Left hindlimb (tissue), 1 donor: ENCODE measurements around the gene PEX10.

ENCODE experiments used
- DNase-seq: peaks from one replicate; pipeline ENCODE4 v3.0.0-alpha.2; 2018

The PEX10 gene

GRCh38 chr1:2384941-2385481 lies 27.4 kb downstream of the PEX10 start:
- peak; percentile 31 for DNase-seq

GRCh38 chr1:2384130-2384860 lies 28.1 kb downstream of the PEX10 start:
- peak; percentile 19 for DNase-seq

- no peak for DNase-seq
Observed at GRCh38 chr1:2383576-2383975, 28.8 kb downstream of the PEX10 start.

GRCh38 chr1:2382621-2383361 lies 29.6 kb downstream of the PEX10 start:
- DNase-seq, result no peak

- peak; percentile 90 for DNase-seq
Observed at GRCh38 chr1:2381741-2382620, 30.4 kb downstream of the PEX10 start.

GRCh38 chr1:2380816-2381591 lies 31.4 kb downstream of the PEX10 start:
- no peak for DNase-seq

- no peak for DNase-seq
Observed at GRCh38 chr1:2379733-2380404, 32.5 kb downstream of the PEX10 start.

DNA sequence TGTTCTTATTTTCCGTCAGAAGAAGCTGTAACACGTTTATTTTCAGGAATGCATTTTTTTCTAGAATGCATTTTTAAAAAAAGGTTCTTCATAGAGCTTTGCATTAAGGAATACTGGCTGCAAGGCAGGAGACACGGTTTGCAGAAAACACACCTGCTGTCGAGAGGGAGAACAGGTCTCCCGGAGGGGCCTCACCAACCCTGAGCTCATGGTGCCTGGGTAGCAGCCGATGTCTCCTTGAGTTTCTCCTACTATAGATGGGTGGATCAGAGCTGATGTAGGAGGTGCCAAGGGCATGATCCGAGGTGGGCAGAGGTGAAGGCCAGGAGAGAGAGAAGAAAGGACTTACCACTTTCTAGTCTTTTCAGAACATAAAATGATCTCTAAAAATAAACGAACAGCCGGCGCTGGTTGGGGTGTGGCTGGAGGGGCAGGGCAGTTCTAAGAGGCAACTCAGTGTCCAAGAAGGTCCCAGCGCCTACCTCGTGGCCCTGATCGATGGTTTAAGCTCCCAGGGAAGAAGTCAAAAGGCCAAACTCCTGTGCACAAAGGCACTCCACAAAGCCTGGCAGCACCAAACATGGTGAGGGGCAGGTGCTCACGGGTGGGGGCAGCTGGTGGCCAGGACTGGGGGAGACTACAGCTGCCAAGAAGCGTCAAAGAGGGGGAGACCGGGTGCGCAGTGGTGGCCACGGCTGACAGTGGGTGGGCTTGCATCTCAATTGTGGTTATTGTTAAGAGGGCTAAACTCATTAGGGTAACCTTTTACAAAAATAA lies 33.2 kb downstream of the PEX10 start:
- DNase-seq, result no peak

- DNase-seq, result no peak
Observed at GRCh38 chr1:2378441-2378851, 33.9 kb downstream of the PEX10 start.

DNA sequence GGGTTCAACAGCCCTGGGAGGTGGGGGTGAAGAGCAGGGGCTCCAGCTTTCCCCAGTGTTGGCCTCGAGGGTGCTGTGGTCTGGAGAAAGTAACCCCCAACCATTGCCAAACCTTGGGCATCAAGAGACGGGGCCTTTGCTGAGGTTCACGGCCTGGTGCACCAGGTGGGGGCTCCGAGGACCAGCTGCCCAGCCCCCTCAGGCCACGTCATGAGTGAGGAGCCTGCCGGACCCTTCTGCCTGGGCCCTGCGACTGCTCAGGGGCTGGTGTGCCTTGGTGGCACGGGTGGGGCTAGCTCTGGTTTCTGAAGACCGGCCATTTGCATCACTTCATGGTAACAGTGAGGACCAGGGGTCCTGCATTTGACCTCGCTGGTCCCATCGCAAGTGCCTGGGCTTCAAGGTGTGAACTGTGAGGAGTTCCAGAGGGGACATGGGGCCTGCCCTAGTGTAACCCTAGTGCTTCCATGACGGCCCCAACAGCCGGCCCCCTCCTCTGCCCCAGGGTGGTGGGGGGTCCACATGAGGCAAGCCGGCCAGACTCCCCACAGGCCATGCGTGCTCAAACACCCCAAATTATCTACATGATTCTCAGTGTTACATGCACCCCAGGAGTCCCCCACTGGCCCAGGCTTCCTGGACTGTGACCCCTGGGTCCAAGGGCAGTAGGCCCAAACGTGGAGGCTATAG lies 34.5 kb downstream of the PEX10 start:
- DNase-seq, result no peak

DNA sequence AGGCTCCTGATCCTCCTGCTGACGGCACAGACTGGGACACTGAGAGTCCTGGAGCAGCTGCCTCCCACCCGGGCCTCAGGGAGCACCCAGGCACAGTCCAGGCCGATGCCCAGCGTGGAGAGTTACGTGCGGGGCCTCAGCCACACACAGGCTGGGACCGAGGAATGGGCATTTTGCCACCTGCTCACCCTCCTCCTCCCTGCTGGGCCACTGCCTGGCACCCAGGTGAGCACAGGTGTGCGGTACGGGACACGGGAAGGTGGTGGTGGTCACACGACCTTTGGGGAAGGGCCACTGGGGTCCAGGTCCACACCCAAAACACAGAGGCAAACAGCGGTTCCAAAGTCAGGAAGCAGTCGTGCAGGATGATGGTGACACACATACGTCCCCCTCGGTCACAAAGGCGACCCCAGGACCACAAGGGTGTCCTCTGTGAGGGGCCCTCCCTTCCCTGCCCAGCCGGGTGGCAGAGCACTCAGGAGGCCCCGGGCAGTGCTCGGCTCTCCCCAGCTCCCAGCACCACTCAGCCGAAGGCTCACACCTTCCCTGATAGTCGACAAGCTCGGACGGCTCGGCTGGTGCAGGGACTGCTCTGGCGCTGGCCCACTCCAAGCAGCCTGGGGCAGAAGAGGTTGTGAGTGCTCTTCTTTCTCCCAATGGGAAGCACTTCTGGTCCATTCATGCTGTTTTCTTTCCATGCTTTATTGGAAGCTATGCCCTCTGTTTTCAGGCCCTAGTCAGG lies 35.3 kb downstream of the PEX10 start:
- no peak for DNase-seq

- no peak for DNase-seq
Observed at GRCh38 chr1:2376261-2376741, 36.1 kb downstream of the PEX10 start.

DNA sequence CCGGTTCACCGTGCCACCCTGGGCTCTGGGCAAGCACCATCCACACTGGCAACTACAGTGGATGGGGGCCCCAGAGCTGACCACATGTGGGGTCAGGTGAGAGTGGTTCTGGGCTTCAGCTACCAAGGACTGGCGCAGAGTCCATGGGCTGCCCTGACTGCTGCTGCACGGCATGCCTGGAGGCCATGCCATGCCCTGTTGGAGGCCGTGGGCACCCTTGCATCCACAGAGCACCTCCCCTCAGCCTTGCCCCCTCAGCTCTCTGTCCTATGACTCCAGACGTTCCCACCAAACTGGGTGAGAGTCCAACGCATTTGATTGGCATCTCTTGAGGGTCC lies 36.5 kb downstream of the PEX10 start:
- no peak for DNase-seq

DNA sequence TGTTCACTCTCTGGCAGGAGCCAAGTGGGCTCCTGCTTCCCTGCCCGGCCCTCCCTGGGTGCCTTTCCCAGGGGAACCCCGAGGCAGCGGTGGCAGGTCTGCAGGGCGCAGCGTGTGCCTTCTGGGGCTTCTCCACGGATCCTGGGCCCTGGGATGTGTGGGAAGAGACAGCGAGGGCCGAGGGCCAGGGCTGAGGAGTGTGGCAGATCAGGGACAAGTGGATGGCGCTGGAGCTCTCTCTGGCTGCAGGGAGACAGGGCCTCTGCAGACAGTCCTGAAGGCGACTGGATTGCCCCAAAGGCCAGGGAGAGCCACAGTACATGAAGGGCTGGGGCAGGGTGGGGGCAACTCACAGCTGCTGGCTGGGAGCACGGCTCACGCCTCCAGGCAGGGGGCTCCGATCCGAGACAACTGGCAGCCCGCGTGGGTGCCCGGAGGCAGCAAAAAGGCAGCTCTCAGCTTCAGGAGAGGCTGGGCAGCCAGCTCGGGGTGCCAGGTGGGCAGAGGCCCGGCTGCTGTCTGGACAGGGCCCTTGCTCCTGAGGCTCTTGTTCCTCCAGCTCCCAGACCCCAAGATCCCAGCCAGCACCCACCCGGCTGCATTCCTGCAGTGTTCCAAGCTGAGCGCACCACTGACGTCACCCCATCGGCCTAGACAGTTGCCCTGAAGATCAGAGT lies 37.0 kb downstream of the PEX10 start:
- DNase-seq, result no peak

DNA sequence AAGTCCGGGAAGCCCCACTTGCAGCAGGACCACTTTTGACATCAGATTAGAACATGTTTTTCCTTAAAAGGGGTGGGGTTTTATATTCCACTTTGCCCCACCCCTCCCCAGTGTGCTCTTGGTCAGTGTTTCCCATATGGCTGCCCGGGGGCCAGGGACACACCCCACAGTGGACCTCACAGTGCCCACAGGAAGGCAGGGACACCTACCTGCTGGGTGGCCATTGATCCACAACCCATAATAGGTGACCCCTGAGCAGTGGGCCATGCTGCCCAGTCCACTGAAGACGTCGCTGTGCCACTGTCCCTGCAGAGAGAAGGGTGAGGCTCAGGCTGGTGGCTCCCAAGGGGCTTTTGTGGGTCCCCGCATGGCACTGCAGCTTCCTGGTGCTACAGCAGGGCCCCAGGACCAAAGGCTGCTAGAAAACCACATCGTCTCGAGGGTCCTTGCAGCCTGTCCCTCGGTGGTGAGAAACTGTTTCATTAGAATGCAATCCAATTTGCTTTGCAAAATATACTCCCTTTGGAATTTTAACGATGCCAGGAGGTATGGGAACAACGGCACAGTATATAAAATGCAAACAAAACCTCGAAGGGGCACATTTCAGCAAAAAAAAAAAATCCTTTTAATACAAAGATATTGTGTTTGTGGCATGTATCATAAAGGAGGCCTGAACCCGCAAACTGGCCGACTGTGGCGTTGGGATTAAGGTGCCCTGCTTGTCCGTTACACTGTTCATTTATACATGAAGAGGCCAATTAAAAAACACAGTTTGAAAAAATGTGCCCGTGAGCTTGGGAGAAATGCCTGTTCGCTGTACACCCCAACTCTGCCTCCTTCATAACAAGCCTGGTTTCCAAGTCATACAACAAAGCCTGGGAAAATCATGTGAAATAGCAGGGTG lies 37.9 kb downstream of the PEX10 start:
- no peak for DNase-seq

DNA sequence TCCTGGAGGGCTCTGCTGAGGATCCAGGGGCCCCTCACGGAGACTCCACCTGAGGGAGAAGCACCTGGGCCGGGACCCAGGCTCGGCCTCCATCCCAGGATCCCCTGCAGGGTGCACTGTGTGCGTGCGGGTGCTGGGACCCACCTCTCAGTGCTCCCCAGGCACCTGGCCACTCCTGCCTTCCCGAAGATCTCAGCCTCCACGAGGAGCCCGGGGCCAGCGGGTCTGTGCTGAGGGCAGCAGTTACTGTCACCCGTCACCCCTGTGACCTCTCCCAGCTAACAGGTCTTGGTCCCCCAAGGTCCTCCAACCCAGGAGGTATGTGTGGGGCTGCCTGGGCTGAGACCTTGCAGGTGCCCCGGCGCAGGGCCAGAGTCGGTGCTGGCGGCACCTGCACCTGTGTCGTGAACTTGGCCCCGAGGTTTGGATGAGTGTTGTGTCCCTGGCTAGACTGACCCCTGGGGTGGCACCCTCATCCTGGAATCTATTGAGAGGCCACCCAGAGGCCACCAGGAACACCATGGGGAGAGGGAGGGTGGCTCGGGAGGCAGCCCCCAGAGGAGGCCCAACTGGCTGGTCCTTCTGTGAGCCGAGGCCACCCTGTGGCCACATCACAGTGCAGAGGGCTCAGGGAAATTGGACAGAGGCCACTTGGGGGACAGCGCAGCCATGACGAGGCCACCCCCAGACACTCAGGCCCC lies 38.7 kb downstream of the PEX10 start:
- DNase-seq, result no peak
